Prostate gland (tissue), 2 donors: ENCODE data around the gene CHIT1.

ENCODE experiments used
- POLR2A ChIP-seq: fragments of 450-650 bp; IDR thresholded peaks from one replicate; pipeline ENCODE4 v1.6.1; 2016; ENCODE audit warnings: antibody characterized with exemption, mild to moderate bottlenecking
- POLR2AphosphoS5 ChIP-seq: sonication (generic); formaldehyde crosslinking; IDR thresholded peaks from one replicate; pipeline ENCODE4 v1.6.1; 2017; ENCODE audit warnings: antibody characterized with exemption
- TF ChIP-seq, protein P1 (sequence below), 4 experiments: fragments of 200-600 bp in 2 of 4; fragments of 450-650 bp in 2 of 4; sonication (generic) in 2 of 4; IDR thresholded peaks; 1 replicate in 3 of 4; 2 replicates in 1 of 4; pipeline ENCODE4 v1.5.1; 2016 to 2019; ENCODE audit warnings: antibody characterized with exemption in 4 of 4, mild to moderate bottlenecking in 2 of 4, moderate library complexity in 2 of 4

DNA sequence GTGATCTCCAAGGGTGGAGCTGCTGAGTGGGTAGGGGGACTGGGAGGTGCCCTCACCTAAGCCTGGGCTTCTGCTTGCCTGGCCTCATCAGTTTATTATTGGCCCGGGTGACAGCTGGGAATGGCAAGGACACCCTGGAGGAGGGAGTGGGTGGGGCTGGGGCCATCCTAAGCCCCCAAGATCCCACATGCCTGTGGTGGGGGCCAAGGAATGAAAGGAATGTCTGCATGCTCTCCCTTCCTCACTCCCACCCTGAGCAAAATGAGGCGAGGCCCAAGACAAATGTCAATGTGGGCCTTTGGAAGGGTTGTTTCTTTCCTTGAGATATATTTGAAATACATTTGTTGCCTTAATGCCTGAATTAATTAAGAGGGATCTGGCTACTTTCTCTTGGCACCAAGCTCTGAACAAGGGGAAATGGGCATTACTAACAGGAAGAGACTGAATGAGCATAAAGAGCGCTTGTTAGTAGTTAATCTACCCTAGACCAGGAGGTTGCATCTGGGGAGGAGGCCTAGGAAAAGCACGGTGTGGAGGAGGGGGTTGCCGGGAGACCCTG is 23.3 kb downstream of the CHIT1 start:
- TF ChIP-seq, protein P1, sequence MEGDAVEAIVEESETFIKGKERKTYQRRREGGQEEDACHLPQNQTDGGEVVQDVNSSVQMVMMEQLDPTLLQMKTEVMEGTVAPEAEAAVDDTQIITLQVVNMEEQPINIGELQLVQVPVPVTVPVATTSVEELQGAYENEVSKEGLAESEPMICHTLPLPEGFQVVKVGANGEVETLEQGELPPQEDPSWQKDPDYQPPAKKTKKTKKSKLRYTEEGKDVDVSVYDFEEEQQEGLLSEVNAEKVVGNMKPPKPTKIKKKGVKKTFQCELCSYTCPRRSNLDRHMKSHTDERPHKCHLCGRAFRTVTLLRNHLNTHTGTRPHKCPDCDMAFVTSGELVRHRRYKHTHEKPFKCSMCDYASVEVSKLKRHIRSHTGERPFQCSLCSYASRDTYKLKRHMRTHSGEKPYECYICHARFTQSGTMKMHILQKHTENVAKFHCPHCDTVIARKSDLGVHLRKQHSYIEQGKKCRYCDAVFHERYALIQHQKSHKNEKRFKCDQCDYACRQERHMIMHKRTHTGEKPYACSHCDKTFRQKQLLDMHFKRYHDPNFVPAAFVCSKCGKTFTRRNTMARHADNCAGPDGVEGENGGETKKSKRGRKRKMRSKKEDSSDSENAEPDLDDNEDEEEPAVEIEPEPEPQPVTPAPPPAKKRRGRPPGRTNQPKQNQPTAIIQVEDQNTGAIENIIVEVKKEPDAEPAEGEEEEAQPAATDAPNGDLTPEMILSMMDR (IDR thresholded peaks at IDR 0.05): no peak
- no peak for TF ChIP-seq POLR2A
- TF ChIP-seq POLR2AphosphoS5: no peak
